Glomerular endothelial cell (primary cell): ENCODE results near the gene HIPK2. TPM values are rescaled to one million over a fixed set of nuclear protein-coding genes. Genes with fewer than 3 reads are reported as not detected.

Source experiments
- DNase-seq: peaks from one replicate; pipeline ENCODE4 v3.0.0-alpha.2; 2011; ENCODE audit warnings: low read depth, low spot score; ENCODE audit errors: extremely low read depth
- total RNA-seq: library from RNA; depleted of rRNA; stranded (reverse); fragments of >200 nt; gene quantifications from 2 replicates; pipeline ENCODE4 v1.2.3, GENCODE V29; 2015

HIPK2 gene
- total RNA-seq, 1 donor from 2014 or later: 69.4 TPM

- no peak for DNase-seq
Observed at GRCh38 chr7:139574618-139575337, 203.0 kb downstream of the HIPK2 start.

- no peak for DNase-seq
Observed at GRCh38 chr7:139573871-139574270, 203.9 kb downstream of the HIPK2 start.

GRCh38 chr7:139572704-139573385 lies 205.0 kb downstream of the HIPK2 start:
- no peak for DNase-seq

- no peak for DNase-seq
Observed at GRCh38 chr7:139572071-139572470, 205.7 kb downstream of the HIPK2 start.

GRCh38 chr7:139571651-139572050 lies 206.1 kb downstream of the HIPK2 start:
- no peak for DNase-seq

GRCh38 chr7:139571190-139571589 lies 206.6 kb downstream of the HIPK2 start:
- no peak for DNase-seq

- no peak for DNase-seq
Observed at GRCh38 chr7:139570626-139571025, 207.2 kb downstream of the HIPK2 start.

- DNase-seq: no peak
Observed at GRCh38 chr7:139570119-139570518, 207.7 kb downstream of the HIPK2 start.

- DNase-seq: no peak
Observed at GRCh38 chr7:139568813-139569490, 208.8 kb downstream of the HIPK2 start.

- no peak for DNase-seq
Observed at GRCh38 chr7:139568346-139568675, 209.5 kb downstream of the HIPK2 start.

- no peak for DNase-seq
Observed at GRCh38 chr7:139567647-139568345, 210.0 kb downstream of the HIPK2 start.

- DNase-seq: no peak
Observed at GRCh38 chr7:139566736-139567646, 210.8 kb downstream of the HIPK2 start.

- no peak for DNase-seq
Observed at GRCh38 chr7:139566075-139566474, 211.7 kb downstream of the HIPK2 start.

GRCh38 chr7:139563856-139564255 lies 213.9 kb downstream of the HIPK2 start:
- no peak for DNase-seq

GRCh38 chr7:139562961-139563565 lies 214.7 kb downstream of the HIPK2 start:
- DNase-seq: no peak

GRCh38 chr7:139562491-139562890 lies 215.3 kb downstream of the HIPK2 start:
- no peak for DNase-seq

GRCh38 chr7:139560678-139561077 lies 217.1 kb downstream of the HIPK2 start:
- no peak for DNase-seq

GRCh38 chr7:139560199-139560598 lies 217.6 kb downstream of the HIPK2 start:
- DNase-seq: no peak

GRCh38 chr7:139559364-139560105 lies 218.3 kb downstream of the HIPK2 start:
- DNase-seq: no peak
